ENCODE measurements around the gene SRA1.
"Not testable (repeated sequence)": the region's sequence is repeated elsewhere in the genome, so short reads cannot be mapped to it uniquely, and the experiment has no call there.

The SRA1 gene

GRCh38 chr5:140588311-140589070 is 31.2 kb upstream of the SRA1 start:
- DNase-seq (ENCODE audit: insufficient read length, low spot score) (no peak), FAIRE-seq (no peak)

GRCh38 chr5:140587495-140587894 is 30.2 kb upstream of the SRA1 start:
- no peak for TF ChIP-seq POLR2A (IDR thresholded peaks at IDR 0.05; ENCODE audit: low read depth, low read length)
- DNase-seq (ENCODE audit: insufficient read length, low spot score) (no peak), FAIRE-seq (no peak)

More at GRCh38 chr5:140588311-140589070, 31.2 kb upstream of the SRA1 start:
- no peak for TF ChIP-seq POLR2A (IDR thresholded peaks at IDR 0.05; ENCODE audit: low read depth, low read length)

- not testable (repeated sequence) for FAIRE-seq; DNase-seq (ENCODE audit: insufficient read length, low spot score)
Observed at GRCh38 chr5:140579188-140579747, 22.0 kb upstream of the SRA1 start.

GRCh38 chr5:140576776-140577201 is 19.5 kb upstream of the SRA1 start:
- TF ChIP-seq POLR2A (IDR thresholded peaks at IDR 0.05; ENCODE audit: low read depth, low read length): no peak
- DNase-seq (ENCODE audit: insufficient read length, low spot score): no peak
- FAIRE-seq: no peak

- no peak for FAIRE-seq
- TF ChIP-seq POLR2A (IDR thresholded peaks at IDR 0.05; ENCODE audit: low read depth, low read length): no peak
- DNase-seq (ENCODE audit: insufficient read length, low spot score): no peak
Observed at GRCh38 chr5:140575309-140575708, 18.0 kb upstream of the SRA1 start.

- FAIRE-seq (no peak), DNase-seq (ENCODE audit: insufficient read length, low spot score) (no peak)
- no peak for TF ChIP-seq POLR2A (IDR thresholded peaks at IDR 0.05; ENCODE audit: low read depth, low read length)
Observed at GRCh38 chr5:140574165-140574564, 16.9 kb upstream of the SRA1 start.

GRCh38 chr5:140573683-140574082 is 16.4 kb upstream of the SRA1 start:
- no peak for DNase-seq (ENCODE audit: insufficient read length, low spot score)
- no peak for TF ChIP-seq POLR2A (IDR thresholded peaks at IDR 0.05; ENCODE audit: low read depth, low read length)
- no peak for FAIRE-seq

GRCh38 chr5:140571105-140571504 is 13.8 kb upstream of the SRA1 start:
- TF ChIP-seq POLR2A (IDR thresholded peaks at IDR 0.05; ENCODE audit: low read depth, low read length): no peak

GRCh38 chr5:140570488-140570887 is 13.2 kb upstream of the SRA1 start:
- TF ChIP-seq POLR2A (IDR thresholded peaks at IDR 0.05; ENCODE audit: low read depth, low read length): no peak
- no peak for DNase-seq (ENCODE audit: insufficient read length, low spot score)
- FAIRE-seq: no peak

More at GRCh38 chr5:140571105-140571504, 13.8 kb upstream of the SRA1 start:
- DNase-seq (ENCODE audit: insufficient read length, low spot score): no peak
- FAIRE-seq: no peak

GRCh38 chr5:140570058-140570457 is 12.8 kb upstream of the SRA1 start:
- DNase-seq (ENCODE audit: insufficient read length, low spot score): no peak
- TF ChIP-seq POLR2A (IDR thresholded peaks at IDR 0.05; ENCODE audit: low read depth, low read length): no peak
- FAIRE-seq: no peak

GRCh38 chr5:140569197-140569596 is 11.9 kb upstream of the SRA1 start:
- FAIRE-seq: no peak
- DNase-seq (ENCODE audit: insufficient read length, low spot score): no peak
- TF ChIP-seq POLR2A (IDR thresholded peaks at IDR 0.05; ENCODE audit: low read depth, low read length): no peak

GRCh38 chr5:140568443-140569063 is 11.3 kb upstream of the SRA1 start:
- no peak for DNase-seq (ENCODE audit: insufficient read length, low spot score)
- FAIRE-seq: no peak

GRCh38 chr5:140567871-140568270 is 10.6 kb upstream of the SRA1 start:
- FAIRE-seq (no peak), DNase-seq (ENCODE audit: insufficient read length, low spot score) (no peak)
- no peak for TF ChIP-seq POLR2A (IDR thresholded peaks at IDR 0.05; ENCODE audit: low read depth, low read length)

More at GRCh38 chr5:140568443-140569063, 11.3 kb upstream of the SRA1 start:
- TF ChIP-seq POLR2A (IDR thresholded peaks at IDR 0.05; ENCODE audit: low read depth, low read length): no peak

GRCh38 chr5:140567136-140567818 is 10.0 kb upstream of the SRA1 start:
- no peak for DNase-seq (ENCODE audit: insufficient read length, low spot score)
- no peak for TF ChIP-seq POLR2A (IDR thresholded peaks at IDR 0.05; ENCODE audit: low read depth, low read length)
- FAIRE-seq: no peak

Data from H54 (cell line).